IMR-90 (cell line): ENCODE results near the gene HRH2. TPM values are rescaled to one million over a fixed set of nuclear protein-coding genes. Genes with fewer than 3 reads are reported as not detected.

ENCODE experiments used
- ATAC-seq: fragments of 200-7000 bp; cut with Tn5 transposase; 2 replicates; pipeline ENCODE4 v1.9.1; 2020; ENCODE audit warnings: low read depth, mild to moderate bottlenecking, moderate library complexity
- BruUV-seq: library from RNA; stranded (reverse); fragments of 400-500 nt; replicated peaks from 2 replicates; lab custom pipeline; 2021; lab: Mats Ljungman, UMichigan
- CTCF ChIA-PET: fragments of 300-600 bp; formaldehyde crosslinking; extraction: SDS; loops from one replicate; lab custom pipeline; 2021; ENCODE audit warnings: antibody characterized with exemption; lab: Yijun Ruan, JAX
- POLR2A ChIA-PET: fragments of 300-600 bp; sonication (Branson Sonifier 250); formaldehyde crosslinking; loops from one replicate; lab custom pipeline; 2022; ENCODE audit warnings: antibody characterized with exemption; ENCODE audit not compliant: unreplicated experiment; lab: Charles Lee
- DNase-seq: peaks from one replicate; pipeline ENCODE4 v3.0.0; 2013
- H2AFZ ChIP-seq: replicated peaks from 2 replicates; pipeline ENCODE3; 2013; ENCODE audit warnings: low read length, mild to moderate bottlenecking; ENCODE audit not compliant: poor library complexity
- H2AK5ac ChIP-seq: 2 replicates; pipeline ENCODE4 v1.6.1; 2013; ENCODE audit warnings: low read depth, low read length, inconsistent platforms
- H2AK9ac ChIP-seq: replicated peaks from 2 replicates; pipeline ENCODE3; 2013; ENCODE audit warnings: mild to moderate bottlenecking, low read depth, low read length, moderate library complexity; ENCODE audit not compliant: poor library complexity
- H2BK120ac ChIP-seq: 2 replicates; pipeline ENCODE4 v1.6.1; 2013; ENCODE audit warnings: low read depth, low read length, inconsistent platforms
- H2BK15ac ChIP-seq: 3 replicates; pipeline ENCODE4 v1.6.1; 2013; ENCODE audit warnings: low read depth, low read length, inconsistent platforms
- H2BK20ac ChIP-seq: 2 replicates; pipeline ENCODE4 v1.6.1; 2013; ENCODE audit warnings: low read depth, mild to moderate bottlenecking, inconsistent platforms, low read length, moderate library complexity
- H2BK5ac ChIP-seq: 2 replicates; pipeline ENCODE4 v1.6.1; 2013; ENCODE audit warnings: mild to moderate bottlenecking, low read depth, low read length, inconsistent platforms; ENCODE audit not compliant: poor library complexity, severe bottlenecking
- H3K14ac ChIP-seq: replicated peaks from 2 replicates; pipeline ENCODE4 v1.6.1; 2013; ENCODE audit warnings: low read depth, low read length, inconsistent platforms
- H3K18ac ChIP-seq: 2 replicates; pipeline ENCODE4 v1.6.1; 2013; ENCODE audit warnings: low read depth, low read length, control low read depth
- H3K23ac ChIP-seq: 2 replicates; pipeline ENCODE4 v1.6.1; 2013; ENCODE audit warnings: low read depth, low read length, inconsistent platforms
- H3K27ac ChIP-seq: 2 replicates; pipeline ENCODE4 v1.5.1; 2013; ENCODE audit warnings: mild to moderate bottlenecking, control low read depth, low read length; ENCODE audit not compliant: insufficient read depth
- H3K27me3 ChIP-seq: 2 replicates; pipeline ENCODE4 v1.6.1; 2013; ENCODE audit warnings: low read length; ENCODE audit not compliant: control insufficient read depth, insufficient read depth
- H3K36me3 ChIP-seq: 2 replicates; pipeline ENCODE4 v1.6.1; 2013; ENCODE audit warnings: low read length, mixed read lengths; ENCODE audit not compliant: control insufficient read depth, insufficient read depth
- H3K4ac ChIP-seq: 2 replicates; pipeline ENCODE4 v1.6.1; 2013; ENCODE audit warnings: low read depth, low read length, inconsistent platforms
- H3K4me1 ChIP-seq: 2 replicates; pipeline ENCODE4 v1.6.1; 2013; ENCODE audit warnings: low read length, mixed read lengths; ENCODE audit not compliant: control insufficient read depth, insufficient read depth
- H3K4me2 ChIP-seq: 2 replicates; pipeline ENCODE4 v1.6.1; 2013; ENCODE audit warnings: low read depth, mild to moderate bottlenecking, control low read depth, low read length, moderate library complexity
- H3K4me3 ChIP-seq: 2 replicates; pipeline ENCODE4 v1.5.1; 2013; ENCODE audit warnings: low read depth, mild to moderate bottlenecking, control low read depth, low read length, moderate library complexity; ENCODE audit not compliant: insufficient read depth
- H3K56ac ChIP-seq: 2 replicates; pipeline ENCODE4 v1.6.1; 2013; ENCODE audit warnings: low read length, inconsistent platforms; ENCODE audit not compliant: insufficient read depth; ENCODE audit errors: extremely low read depth
- H3K79me1 ChIP-seq, 2 experiments: 2 replicates each; pipeline ENCODE4 v1.6.1; 2013; ENCODE audit warnings: low read length in 2 of 2, inconsistent platforms in 1 of 2, low read depth in 1 of 2
- H3K9ac ChIP-seq: 2 replicates; pipeline ENCODE4 v1.6.1; 2013; ENCODE audit warnings: low read depth, low read length, control low read depth
- H3K9me1 ChIP-seq: 2 replicates; pipeline ENCODE4 v1.6.1; 2013; ENCODE audit warnings: low read length, inconsistent platforms; ENCODE audit not compliant: insufficient read depth
- H3K9me3 ChIP-seq: 2 replicates; pipeline ENCODE4 v1.6.1; 2013; ENCODE audit warnings: low read length; ENCODE audit not compliant: control insufficient read depth, insufficient read depth
- H4K20me1 ChIP-seq: 2 replicates; pipeline ENCODE4 v1.6.1; 2013; ENCODE audit warnings: low read length, inconsistent platforms; ENCODE audit not compliant: insufficient read depth
- H4K5ac ChIP-seq: 2 replicates; pipeline ENCODE4 v1.6.1; 2013; ENCODE audit warnings: mild to moderate bottlenecking, low read depth, low read length, control low read depth
- H4K8ac ChIP-seq, 2 experiments: 2 replicates each; pipeline ENCODE4 v1.6.1; 2013; ENCODE audit warnings: low read depth in 2 of 2, low read length in 2 of 2, control low read depth in 1 of 2, inconsistent platforms in 1 of 2
- H4K91ac ChIP-seq: 2 replicates; pipeline ENCODE4 v1.6.1; 2013; ENCODE audit warnings: low read depth, low read length, inconsistent platforms; ENCODE audit not compliant: insufficient read depth
- BHLHE40 ChIP-seq: fragments of 150-350 bp; IDR thresholded peaks from 2 replicates; pipeline ENCODE4 v1.6.1; 2016; ENCODE audit warnings: mild to moderate bottlenecking, low read depth, low read length
- CEBPB ChIP-seq: IDR thresholded peaks from 2 replicates; pipeline ENCODE4 v1.6.1; 2012; ENCODE audit warnings: low read depth, low read length, improper control_type of control experiment
- CHD1 ChIP-seq: IDR thresholded peaks from 2 replicates; pipeline ENCODE4 v1.6.1; 2012; ENCODE audit warnings: low read depth, low read length, improper control_type of control experiment
- FOS ChIP-seq: fragments of 150-350 bp; IDR thresholded peaks from 2 replicates; pipeline ENCODE4 v1.6.1; 2016; ENCODE audit warnings: low read depth, low read length
- MAFK ChIP-seq: IDR thresholded peaks from 2 replicates; pipeline ENCODE4 v1.6.1; 2012; ENCODE audit warnings: low read depth, low read length, improper control_type of control experiment
- MAZ ChIP-seq: IDR thresholded peaks from 2 replicates; pipeline ENCODE4 v1.6.1; 2012; ENCODE audit warnings: low read depth, mild to moderate bottlenecking, low read length, improper control_type of control experiment, moderate library complexity, borderline replicate concordance
- MXI1 ChIP-seq: IDR thresholded peaks from 2 replicates; pipeline ENCODE4 v1.6.1; 2012; ENCODE audit warnings: low read depth, mild to moderate bottlenecking, low read length, moderate library complexity, borderline replicate concordance
- NFE2L2 ChIP-seq: fragments of 150-350 bp; IDR thresholded peaks from 2 replicates; pipeline ENCODE4 v1.6.1; 2016; ENCODE audit warnings: low read depth, mild to moderate bottlenecking, low read length
- POLR2A ChIP-seq: IDR thresholded peaks from 2 replicates; pipeline ENCODE4 v1.6.1; 2012; ENCODE audit warnings: mild to moderate bottlenecking, low read depth, low read length
- RAD21 ChIP-seq: IDR thresholded peaks from 2 replicates; pipeline ENCODE4 v1.6.1; 2012; ENCODE audit warnings: low read length, improper control_type of control experiment
- RCOR1 ChIP-seq: IDR thresholded peaks from 2 replicates; pipeline ENCODE4 v1.6.1; 2012; ENCODE audit warnings: mild to moderate bottlenecking, low read length, improper control_type of control experiment; ENCODE audit not compliant: insufficient replicate concordance
- RFX5 ChIP-seq: IDR thresholded peaks from 2 replicates; pipeline ENCODE4 v1.8.0; 2012; ENCODE audit warnings: low read depth, mild to moderate bottlenecking, low read length, moderate library complexity
- SMC3 ChIP-seq: fragments of 150-350 bp; IDR thresholded peaks from 2 replicates; pipeline ENCODE4 v1.6.1; 2016; ENCODE audit warnings: low read depth, mild to moderate bottlenecking, antibody characterized with exemption, low read length, moderate library complexity
- WGBS, 2 experiments: methylation state at CpG; one replicate each; pipeline versions ENCODE4 v1.1.5 to v1.1.7; 2013; ENCODE audit warnings: missing lambda C conversion rate in 2 of 2; ENCODE audit not compliant: insufficient read length in 1 of 2; ENCODE audit errors: extremely low coverage in 2 of 2; 5-methylcytosine and 5-hydroxymethylcytosine counted together
- dilution Hi-C: fragments of 300-500 bp; cut with HindIII; formaldehyde crosslinking; loops from one replicate; pipeline ENCODE4 v1.14.3; 2018; ENCODE audit warnings: low sequenced_read_pairs; ENCODE audit not compliant: unreplicated experiment
- in situ Hi-C: fragments of 300-500 bp; cut with MboI; formaldehyde crosslinking; loops from 3 replicates; pipeline ENCODE4 v1.14.3; 2019; ENCODE audit warnings: low sequenced_read_pairs, inconsistent platforms, mixed read lengths
- intact Hi-C: fragments of 100-400 bp; cut with micrococcal nuclease; formaldehyde crosslinking; loops from 2 replicates; pipeline ENCODE4 v1.10.0; 2022
- polyA plus RNA-seq, 3 experiments: library from polyadenylated mRNA; depleted of rRNA; stranded (reverse); fragments of >200 nt; gene quantifications; 2 replicates each; pipeline ENCODE4 v1.2.3, GENCODE V29; 2012; ENCODE audit warnings: low replicate concordance in 1 of 3
- total RNA-seq: library from RNA; depleted of rRNA; stranded (reverse); fragments of >200 nt; gene quantifications from 2 replicates; pipeline ENCODE4 v1.2.3, GENCODE V29; 2012
- TF ChIP-seq, protein P1 (sequence below): fragments of 150-350 bp; IDR thresholded peaks from 2 replicates; pipeline ENCODE4 v1.6.1; 2016; ENCODE audit warnings: low read depth, mild to moderate bottlenecking, low read length, moderate library complexity, borderline replicate concordance
- TF ChIP-seq, protein P2 (sequence below): conservative IDR thresholded peaks from 2 replicates; pipeline ENCODE4 v1.5.1; 2012; ENCODE audit warnings: mild to moderate bottlenecking, low read depth, low read length, improper control_type of control experiment
- TF ChIP-seq, protein P3 (sequence below): fragments of 150-350 bp; IDR thresholded peaks from 2 replicates; pipeline ENCODE4 v1.6.1; 2017; ENCODE audit warnings: mild to moderate bottlenecking, antibody characterized with exemption, low read length, low read depth

The HRH2 gene
- total and polyA plus RNA-seq, 2 of the 4 experiments (the other 2 are of a cell fraction): not detected

GRCh38 chr5:175614861-175615260 is 43.0 kb upstream of the HRH2 start:
- Histone ChIP-seq H3K23ac (no peak overlapping the region), H4K5ac (no peak overlapping the region), H3K14ac (no peak overlapping the region), H3K36me3 (no peaks in the 10 kb centered on the region), H3K9me3 (peaks cover 36% of the 10 kb centered on the region), H3K79me1 (no peaks in the 10 kb centered on the region), H3K4ac (no peak overlapping the region), H3K9me1 (no peaks in the 10 kb centered on the region), H4K20me1 (no peaks in the 10 kb centered on the region), H3K27me3 (no peaks in the 10 kb centered on the region), H2AK5ac (no peak overlapping the region), H2BK20ac (no peak overlapping the region), H4K8ac (no peak overlapping the region), H2BK5ac (no peak overlapping the region), H3K4me1 (no peaks in the 10 kb centered on the region), H2AFZ (no peak overlapping the region), H3K18ac (no peak overlapping the region), H3K4me2 (no peak overlapping the region), H3K9ac (no peak overlapping the region), H3K27ac (no peak overlapping the region), H3K56ac (no peak overlapping the region), H2AK9ac (no peak overlapping the region), H4K91ac (no peak overlapping the region), H2BK120ac (no peak overlapping the region), H3K4me3 (no peak overlapping the region), H2BK15ac (no peak overlapping the region)
- dilution Hi-C loops: no loop called here
- BruUV-seq: no TSS peak
- TF ChIP-seq MAZ: no peak
- TF ChIP-seq, protein P1, sequence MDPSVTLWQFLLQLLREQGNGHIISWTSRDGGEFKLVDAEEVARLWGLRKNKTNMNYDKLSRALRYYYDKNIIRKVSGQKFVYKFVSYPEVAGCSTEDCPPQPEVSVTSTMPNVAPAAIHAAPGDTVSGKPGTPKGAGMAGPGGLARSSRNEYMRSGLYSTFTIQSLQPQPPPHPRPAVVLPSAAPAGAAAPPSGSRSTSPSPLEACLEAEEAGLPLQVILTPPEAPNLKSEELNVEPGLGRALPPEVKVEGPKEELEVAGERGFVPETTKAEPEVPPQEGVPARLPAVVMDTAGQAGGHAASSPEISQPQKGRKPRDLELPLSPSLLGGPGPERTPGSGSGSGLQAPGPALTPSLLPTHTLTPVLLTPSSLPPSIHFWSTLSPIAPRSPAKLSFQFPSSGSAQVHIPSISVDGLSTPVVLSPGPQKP: no peak
- no peak for TF ChIP-seq POLR2A
- no peak for TF ChIP-seq FOS
- TF ChIP-seq, protein P2, sequence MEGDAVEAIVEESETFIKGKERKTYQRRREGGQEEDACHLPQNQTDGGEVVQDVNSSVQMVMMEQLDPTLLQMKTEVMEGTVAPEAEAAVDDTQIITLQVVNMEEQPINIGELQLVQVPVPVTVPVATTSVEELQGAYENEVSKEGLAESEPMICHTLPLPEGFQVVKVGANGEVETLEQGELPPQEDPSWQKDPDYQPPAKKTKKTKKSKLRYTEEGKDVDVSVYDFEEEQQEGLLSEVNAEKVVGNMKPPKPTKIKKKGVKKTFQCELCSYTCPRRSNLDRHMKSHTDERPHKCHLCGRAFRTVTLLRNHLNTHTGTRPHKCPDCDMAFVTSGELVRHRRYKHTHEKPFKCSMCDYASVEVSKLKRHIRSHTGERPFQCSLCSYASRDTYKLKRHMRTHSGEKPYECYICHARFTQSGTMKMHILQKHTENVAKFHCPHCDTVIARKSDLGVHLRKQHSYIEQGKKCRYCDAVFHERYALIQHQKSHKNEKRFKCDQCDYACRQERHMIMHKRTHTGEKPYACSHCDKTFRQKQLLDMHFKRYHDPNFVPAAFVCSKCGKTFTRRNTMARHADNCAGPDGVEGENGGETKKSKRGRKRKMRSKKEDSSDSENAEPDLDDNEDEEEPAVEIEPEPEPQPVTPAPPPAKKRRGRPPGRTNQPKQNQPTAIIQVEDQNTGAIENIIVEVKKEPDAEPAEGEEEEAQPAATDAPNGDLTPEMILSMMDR: no peak
- no peak for TF ChIP-seq CHD1
- TF ChIP-seq BHLHE40: no peak
- no peak for TF ChIP-seq RFX5
- no peak for TF ChIP-seq CEBPB
- TF ChIP-seq, protein P3, sequence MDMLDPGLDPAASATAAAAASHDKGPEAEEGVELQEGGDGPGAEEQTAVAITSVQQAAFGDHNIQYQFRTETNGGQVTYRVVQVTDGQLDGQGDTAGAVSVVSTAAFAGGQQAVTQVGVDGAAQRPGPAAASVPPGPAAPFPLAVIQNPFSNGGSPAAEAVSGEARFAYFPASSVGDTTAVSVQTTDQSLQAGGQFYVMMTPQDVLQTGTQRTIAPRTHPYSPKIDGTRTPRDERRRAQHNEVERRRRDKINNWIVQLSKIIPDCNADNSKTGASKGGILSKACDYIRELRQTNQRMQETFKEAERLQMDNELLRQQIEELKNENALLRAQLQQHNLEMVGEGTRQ: no peak
- no peak for TF ChIP-seq RAD21
- no peak for TF ChIP-seq SMC3
- no peak for TF ChIP-seq MAFK
- TF ChIP-seq RCOR1: no peak
- no peak for TF ChIP-seq MXI1
- no peak for TF ChIP-seq NFE2L2
- in situ Hi-C loops: no loop called here
- CTCF ChIA-PET: no interaction called here
- intact Hi-C loops: no loop called here
- DNase-seq (no peak), ATAC-seq (no peak)
- POLR2A ChIA-PET: no interaction called here
- no CpG with 5 or more reads among the region's 3 CpGs for WGBS, 2 experiments
